Thoracic aorta (tissue), 2 donors: ENCODE measurements around the gene SLC6A3. TPM values are rescaled to one million over a fixed set of nuclear protein-coding genes. Genes with fewer than 3 reads are reported as not detected.

Experiments used
- ATAC-seq: fragments of 150-250 bp; one replicate; pipeline ENCODE4 v1.8.0; 2017; ENCODE audit warnings: low read depth; ENCODE audit not compliant: insufficient number of reproducible peaks, low FRiP score
- DNase-seq: peaks from one replicate; pipeline ENCODE4 v3.0.0-alpha.2; 2020; ENCODE audit warnings: low spot score
- H3K27ac ChIP-seq, 2 donors: fragments of 200-600 bp; sonication (generic); 1 replicate in 1 of 2; 2 replicates in 1 of 2; pipeline ENCODE4 v1.5.1; 2016; ENCODE audit warnings: mild to moderate bottlenecking in 2 of 2, moderate library complexity in 2 of 2
- H3K27me3 ChIP-seq: fragments of 200-600 bp; sonication (generic); replicated peaks from 2 replicates; pipeline ENCODE4 v1.6.0; 2016; ENCODE audit warnings: mild to moderate bottlenecking; ENCODE audit not compliant: insufficient read depth
- H3K36me3 ChIP-seq: fragments of 200-600 bp; sonication (generic); one replicate; pipeline ENCODE4 v1.5.1; 2016
- H3K4me1 ChIP-seq, 2 donors: fragments of 200-600 bp; sonication (generic); 1 replicate in 1 of 2; 2 replicates in 1 of 2; pipeline versions ENCODE4 v1.5.1 to v1.6.0; 2016; ENCODE audit warnings: low read depth in 2 of 2, mild to moderate bottlenecking in 1 of 2; ENCODE audit not compliant: control insufficient read depth in 1 of 2
- H3K4me3 ChIP-seq: fragments of 200-600 bp; sonication (generic); 2 replicates; pipeline ENCODE4 v1.5.1; 2016; ENCODE audit warnings: mild to moderate bottlenecking
- H3K9me3 ChIP-seq: fragments of 200-600 bp; sonication (generic); 2 replicates; pipeline ENCODE4 v1.5.1; 2016
- CTCF ChIP-seq: fragments of 200-600 bp; sonication (generic); IDR thresholded peaks from one replicate; pipeline ENCODE4 v1.5.1; 2019; ENCODE audit warnings: antibody characterized with exemption
- total RNA-seq, 2 donors: library from RNA; depleted of rRNA; stranded (reverse); fragments of >200 nt; gene quantifications; one replicate each; pipeline versions ENCODE4 v1.1.0 to v1.2.3, GENCODE V29; 2016

SLC6A3 gene
- total RNA-seq, 2 donors from 2014 or later: 0.14 TPM; not detected in 1

GRCh38 chr5:1343931-1344901 lies 101.0 kb downstream of the SLC6A3 start:
- Histone ChIP-seq H3K4me1 (peaks cover 14 to 23% of the 10 kb centered on the region in 2 donors), H3K27me3 (no peaks in the 10 kb centered on the region), H3K9me3 (no peaks in the 10 kb centered on the region), H3K4me3 (peak overlapping the region; percentile 89), H3K36me3 (peaks cover 19% of the 10 kb centered on the region), H3K27ac (no peak overlapping the region)
- ATAC-seq (no peak), DNase-seq (no peak)
- no peak for TF ChIP-seq CTCF

- Histone ChIP-seq H3K36me3 (peaks cover 25% of the 10 kb centered on the region), H3K9me3 (no peaks in the 10 kb centered on the region), H3K4me1 (peaks cover 14 to 23% of the 10 kb centered on the region in 2 donors), H3K27me3 (no peaks in the 10 kb centered on the region), H3K4me3 (no peak overlapping the region), H3K27ac (no peak overlapping the region)
- ATAC-seq: no peak
- TF ChIP-seq CTCF: no peak
- no peak for DNase-seq
These were observed 101.9 kb downstream of the SLC6A3 start for GRCh38 chr5:1343315-1343751.

Other genes with a start within 250 kb of the SLC6A3 start
- not detected for gene SLC6A19, start 243.8 kb downstream of the SLC6A3 start, total RNA-seq
- gene SLC6A18, start 220.1 kb downstream of the SLC6A3 start, total RNA-seq: not detected
- gene TERT, start 150.4 kb downstream of the SLC6A3 start, total RNA-seq: not detected
- 100 to 1,000 TPM; 117 to 155 TPM for gene CLPTM1L, start 100.3 kb downstream of the SLC6A3 start, total RNA-seq
- gene LPCAT1, start 78.5 kb upstream of the SLC6A3 start, total RNA-seq: 10 to 100 TPM; 53.9 to 54.6 TPM